A204.1 (cell line): ENCODE results near the gene GNA14.
"Not testable (repeated sequence)": the region's sequence is repeated elsewhere in the genome, so short reads cannot be mapped to it uniquely, and the experiment has no call there.

ENCODE experiments used
- FAIRE-seq: peaks from 2 replicates; lab custom pipeline; 2012; peaks lifted over from hg19 to GRCh38; lab: Jason Lieb, UNC

GNA14 gene

GRCh38 chr9:77532607-77533006 is 115.5 kb downstream of the GNA14 start:
- no peak for FAIRE-seq

DNA sequence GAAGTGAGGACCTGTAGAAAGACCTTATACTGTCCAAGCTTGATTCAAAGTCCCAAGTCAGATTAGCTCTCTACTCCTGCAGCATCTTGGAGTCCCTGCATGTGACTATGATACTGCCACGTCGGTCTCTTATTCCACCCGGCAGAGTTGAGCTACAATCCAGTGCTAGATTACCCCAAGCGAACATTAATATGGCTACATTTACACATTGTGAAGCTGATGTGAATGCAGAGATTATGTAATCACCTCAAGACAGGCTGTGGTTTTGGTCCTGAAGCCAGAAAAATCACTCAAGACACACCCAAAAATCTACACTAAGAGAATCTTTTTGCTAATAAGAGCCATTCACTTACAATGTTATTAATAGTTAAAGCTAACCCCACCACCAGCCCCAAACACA is 116.7 kb downstream of the GNA14 start:
- no peak for FAIRE-seq

DNA sequence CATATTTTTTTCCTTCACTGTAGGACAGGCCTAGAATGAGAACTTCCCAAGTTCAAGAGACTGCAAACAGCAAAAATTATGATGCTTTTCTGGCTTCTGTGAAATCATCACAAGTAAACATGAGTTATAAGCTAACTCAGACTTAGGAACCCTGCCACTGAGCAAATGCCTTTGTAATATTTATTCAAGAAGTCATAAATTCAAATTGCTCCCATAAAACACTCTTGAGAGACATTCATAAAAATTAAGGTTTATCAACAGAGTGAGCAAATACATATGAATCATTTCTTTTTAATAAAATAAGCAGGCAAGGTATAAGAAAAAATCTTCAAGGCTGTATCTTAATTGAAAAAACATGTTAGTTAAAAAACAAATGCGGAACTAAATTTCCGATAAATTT is 124.2 kb downstream of the GNA14 start:
- FAIRE-seq: no peak

GRCh38 chr9:77521091-77521490 is 127.0 kb downstream of the GNA14 start:
- no peak for FAIRE-seq

DNA sequence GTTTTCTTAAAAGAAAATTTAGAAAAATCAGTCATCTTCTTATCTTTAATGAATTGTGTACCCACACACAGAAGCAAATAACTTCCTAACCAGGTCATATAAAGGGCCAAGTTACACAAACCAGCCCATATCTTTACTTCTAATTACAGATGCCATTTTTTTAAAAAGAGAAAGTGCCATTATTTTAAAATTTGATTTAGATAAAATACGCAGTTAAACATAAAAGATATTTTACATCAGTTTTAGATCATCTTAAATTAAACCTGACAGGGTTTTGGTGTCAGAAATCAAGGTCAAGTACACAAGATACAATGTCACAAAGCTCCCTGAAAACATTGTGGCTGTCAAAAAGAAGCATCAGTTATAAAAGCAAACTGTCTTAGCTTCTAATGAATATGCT is 129.4 kb downstream of the GNA14 start:
- FAIRE-seq: no peak

DNA sequence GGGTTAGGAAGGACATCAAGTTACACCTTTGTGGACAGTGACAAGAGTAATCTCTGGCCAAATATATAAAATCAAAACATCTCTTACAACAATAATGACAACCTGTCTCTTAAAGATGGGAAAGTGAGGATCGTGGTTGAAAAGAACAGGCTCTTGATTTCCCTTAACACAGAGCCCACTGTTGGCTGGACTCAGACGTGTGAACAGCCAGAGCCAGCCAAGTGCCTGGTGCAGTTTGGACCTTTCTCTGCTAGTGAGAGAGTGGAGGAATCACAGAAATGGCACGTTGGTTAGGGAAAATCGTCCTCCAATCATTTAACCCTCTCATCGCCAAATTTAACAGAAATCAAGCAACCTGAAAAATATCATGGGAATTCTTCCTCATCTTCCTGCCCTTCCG is 131.3 kb downstream of the GNA14 start:
- FAIRE-seq: no peak

DNA sequence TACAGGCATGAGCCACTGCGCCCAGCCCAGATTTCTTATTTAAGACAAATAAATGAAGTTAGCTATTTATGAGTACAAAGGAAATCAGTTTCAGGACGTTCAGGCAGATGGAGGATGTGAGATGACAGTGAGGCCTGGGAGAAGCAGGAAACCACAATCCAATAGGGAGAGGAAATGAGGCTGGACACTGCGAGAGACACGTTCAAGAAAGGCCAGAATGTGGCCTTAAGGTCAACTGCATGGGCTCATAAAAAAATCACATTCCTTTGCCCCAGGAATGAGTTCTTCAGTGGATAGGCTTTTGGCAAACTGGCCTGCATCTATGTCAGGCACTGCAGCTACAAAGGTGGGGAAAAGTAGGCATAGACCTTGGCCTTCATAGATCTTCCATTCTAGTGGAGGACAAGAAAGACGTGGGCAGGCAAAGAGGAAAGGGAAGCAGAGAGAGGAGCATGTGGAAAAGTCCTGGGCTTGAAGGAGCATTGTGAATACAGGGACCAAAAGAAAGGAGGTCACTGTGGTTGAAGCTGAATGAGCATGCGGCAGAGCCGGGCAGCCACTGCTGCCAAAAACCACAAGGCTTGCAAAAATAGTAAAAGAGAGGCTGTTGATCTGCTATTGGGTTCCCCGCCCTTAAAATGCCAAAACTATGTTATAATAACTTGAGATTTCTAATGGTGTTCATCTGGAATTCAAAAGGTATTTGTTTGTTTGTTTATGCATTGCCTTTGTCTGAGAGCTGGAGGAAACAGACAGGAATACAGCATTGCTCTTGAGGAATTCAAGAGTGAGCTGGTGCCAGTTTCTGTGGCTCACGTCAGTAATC is 133.0 kb downstream of the GNA14 start:
- no peak for FAIRE-seq

- no peak for FAIRE-seq
These were observed 134.7 kb downstream of the GNA14 start for GRCh38 chr9:77513457-77513856.

GRCh38 chr9:77512876-77513275 is 135.2 kb downstream of the GNA14 start:
- FAIRE-seq: no peak

DNA sequence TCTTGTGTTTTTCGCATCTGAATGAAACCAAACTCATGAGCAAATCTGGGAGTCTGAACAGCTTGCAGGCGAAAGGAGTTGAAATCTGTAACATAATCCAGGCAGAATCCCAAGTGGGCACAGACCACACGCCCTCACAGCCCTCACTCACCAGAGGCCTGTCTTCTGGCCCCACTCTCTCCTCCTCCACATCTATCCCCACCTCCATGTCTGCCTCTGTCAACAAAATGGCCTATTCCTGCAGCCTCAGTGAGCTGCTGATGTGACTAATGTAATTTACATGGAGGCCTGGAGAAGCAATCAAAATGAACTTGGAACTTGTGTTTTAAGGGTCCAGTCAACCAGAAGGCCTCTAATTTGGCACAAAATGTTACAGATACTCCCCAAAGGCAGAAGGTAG is 136.6 kb downstream of the GNA14 start:
- FAIRE-seq: no peak

DNA sequence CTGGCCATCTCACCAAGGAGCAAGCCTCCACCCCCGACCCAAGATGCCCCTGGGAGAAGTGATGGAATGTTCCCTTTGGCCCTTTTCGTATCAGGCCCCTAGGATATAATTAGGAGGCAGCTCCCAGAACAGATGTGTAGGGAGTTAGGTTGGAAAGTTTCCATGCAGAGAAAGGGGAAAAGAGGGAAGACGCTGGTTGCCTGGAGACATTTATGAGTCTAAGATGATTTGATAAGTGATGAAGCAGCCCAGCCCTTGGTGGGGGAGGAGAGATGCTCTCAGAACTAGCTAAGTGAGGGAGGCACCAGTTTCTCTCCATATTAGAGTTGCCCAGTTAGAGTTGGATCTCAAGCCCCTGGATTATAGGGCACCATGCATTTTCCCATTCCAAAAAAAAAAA is 137.5 kb downstream of the GNA14 start:
- no peak for FAIRE-seq

GRCh38 chr9:77508396-77508795 is 139.7 kb downstream of the GNA14 start:
- FAIRE-seq: no peak

DNA sequence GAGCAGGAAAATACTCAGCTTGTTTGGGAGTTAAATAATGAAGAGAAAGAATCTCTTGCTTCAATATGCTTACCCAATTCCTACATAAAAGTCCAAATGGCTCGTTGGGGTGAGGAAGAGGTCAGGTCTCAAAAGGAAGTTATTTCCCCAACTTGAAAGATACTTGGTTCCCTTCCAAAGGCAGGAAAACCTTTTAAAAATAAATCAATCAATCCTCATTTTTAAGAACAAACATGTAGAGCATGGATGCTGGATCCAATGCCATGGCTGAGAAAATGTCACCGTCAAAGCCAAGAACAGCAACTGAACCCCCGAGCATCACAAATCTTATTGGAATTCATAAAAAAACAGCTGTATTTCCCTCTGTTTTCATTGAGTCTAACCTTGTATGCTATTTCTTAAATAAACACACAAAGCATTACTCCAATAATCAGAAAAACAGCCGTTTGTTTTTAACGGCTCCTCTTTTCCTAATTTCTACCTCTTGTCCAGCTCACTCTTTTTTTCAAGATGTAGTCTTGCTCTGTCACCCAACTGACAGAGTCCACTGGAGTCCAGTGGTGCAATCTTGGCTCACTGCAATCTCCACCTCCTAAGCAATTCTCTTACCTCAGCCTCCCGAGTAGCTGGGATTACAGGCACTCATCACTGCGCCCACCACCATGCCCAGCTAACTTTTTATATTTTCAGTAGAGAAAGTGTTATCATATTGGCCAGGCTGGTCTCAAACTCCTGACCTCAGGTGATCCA is 140.7 kb downstream of the GNA14 start:
- FAIRE-seq: no peak

- FAIRE-seq: no peak
These were observed 142.9 kb downstream of the GNA14 start for GRCh38 chr9:77505232-77505631.

DNA sequence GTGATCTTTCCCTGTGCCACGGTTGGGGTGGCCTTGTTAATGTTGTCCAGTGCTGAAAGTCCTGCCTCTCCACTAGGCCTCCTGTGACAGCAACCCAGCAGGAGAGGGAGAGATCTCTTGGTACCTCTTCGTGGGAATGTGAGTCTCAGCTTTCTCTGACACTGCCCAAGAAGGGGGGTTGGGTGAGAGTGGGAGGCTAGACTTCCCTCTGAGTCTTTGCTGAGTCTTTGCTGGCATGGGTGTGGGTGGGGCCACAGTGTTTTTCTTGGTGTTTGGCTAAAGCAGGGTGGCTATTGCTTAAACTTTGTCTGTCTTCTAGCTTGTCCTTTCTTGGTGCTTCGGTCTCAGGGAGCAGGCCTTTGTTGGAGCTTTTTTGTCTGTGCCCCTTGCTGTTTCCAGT is 145.6 kb downstream of the GNA14 start:
- FAIRE-seq: no peak

DNA sequence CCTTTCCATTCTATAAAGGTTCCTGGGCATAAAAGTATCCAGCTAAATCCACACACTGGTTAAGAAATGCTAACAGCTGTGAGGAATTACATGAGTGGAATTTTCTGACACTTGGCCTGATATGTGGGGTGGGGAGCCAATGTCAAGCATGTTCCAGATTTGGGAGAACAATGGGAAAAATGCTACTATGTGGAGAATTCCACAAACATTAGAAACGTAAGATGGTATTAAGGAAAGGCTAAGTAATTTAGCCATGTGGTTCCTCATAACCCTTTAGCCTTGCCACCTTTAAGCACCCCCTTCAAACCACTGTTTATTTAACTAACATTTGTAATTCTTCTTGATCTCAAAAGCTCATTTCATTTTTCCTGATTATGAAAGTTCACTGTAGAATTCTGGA is 149.2 kb downstream of the GNA14 start:
- no peak for FAIRE-seq

DNA sequence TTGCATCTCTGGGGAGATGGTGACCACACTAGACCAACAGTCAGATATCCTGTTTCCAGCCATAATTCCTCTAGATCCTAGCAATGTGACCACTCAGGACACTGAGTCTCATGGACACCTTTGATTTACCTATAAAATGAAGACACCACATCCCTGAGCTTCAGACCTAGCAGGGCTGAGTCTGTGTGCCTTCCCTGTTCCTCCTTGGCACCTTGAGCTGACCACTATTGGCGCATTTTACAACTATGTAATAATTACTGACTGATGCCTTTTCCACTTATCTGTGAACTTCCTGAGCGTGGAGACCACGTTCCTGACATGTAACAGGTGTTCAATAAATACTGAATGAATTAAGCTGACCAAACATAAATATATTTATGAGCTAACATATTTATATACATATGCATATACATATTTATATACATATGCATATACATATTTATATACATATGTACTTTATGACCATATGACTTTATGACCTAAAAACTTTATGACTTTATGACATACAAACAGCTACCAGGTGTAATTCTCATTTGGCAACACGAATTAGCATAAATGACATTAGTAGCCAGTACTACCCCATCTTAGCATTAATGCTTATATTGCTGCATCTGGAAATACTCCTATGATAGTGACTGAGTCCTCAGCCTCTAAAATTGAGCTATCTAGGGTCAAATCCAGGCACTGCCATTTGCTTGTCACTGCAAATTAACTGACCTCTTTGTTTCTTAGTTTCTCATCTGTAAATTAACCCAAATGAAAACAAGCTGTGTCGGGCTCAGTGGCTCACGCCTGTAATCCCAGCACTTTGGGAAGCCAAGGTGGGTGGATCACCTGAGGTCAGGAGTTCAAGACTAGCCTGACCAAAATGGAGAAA is 150.6 kb downstream of the GNA14 start:
- no peak for FAIRE-seq

DNA sequence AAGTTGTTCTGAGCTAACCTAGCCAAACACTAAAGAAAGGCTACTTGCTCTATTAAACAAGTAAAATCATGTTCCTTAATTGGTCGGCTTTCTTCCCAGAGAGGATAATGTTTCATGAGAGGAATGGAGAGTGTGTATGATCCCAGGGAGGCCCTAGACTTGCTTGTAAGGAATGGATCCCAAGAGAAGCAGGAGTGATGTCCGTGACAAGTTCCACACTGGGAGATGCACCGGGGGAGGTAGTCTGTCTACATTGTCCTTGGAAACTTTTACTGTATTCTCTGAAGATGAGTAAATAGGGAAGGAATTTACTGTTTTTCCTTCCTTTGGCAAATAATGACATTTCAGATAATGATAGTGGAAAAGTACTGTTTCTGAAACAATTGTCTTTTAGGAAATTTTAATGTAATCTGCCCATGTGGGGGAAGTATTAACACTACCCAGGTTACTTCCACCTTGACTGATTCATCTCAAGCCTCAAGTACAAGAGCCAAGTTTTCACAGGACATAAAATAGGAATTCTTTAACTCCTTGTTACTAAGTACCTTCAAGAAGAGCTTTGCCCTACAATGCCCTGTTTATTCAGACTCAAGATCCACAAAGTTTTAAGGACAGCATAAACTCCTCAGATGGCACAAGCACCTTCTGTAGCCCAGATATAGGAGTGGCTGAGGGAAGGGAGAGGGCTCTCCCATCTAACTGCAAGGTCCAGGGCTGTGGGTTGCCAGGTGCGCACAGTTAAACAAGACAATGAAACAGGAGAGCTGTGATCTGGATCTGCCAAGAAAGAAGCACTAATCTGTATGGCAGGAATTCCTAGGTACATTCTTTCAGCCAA is 152.1 kb downstream of the GNA14 start:
- FAIRE-seq: no peak

DNA sequence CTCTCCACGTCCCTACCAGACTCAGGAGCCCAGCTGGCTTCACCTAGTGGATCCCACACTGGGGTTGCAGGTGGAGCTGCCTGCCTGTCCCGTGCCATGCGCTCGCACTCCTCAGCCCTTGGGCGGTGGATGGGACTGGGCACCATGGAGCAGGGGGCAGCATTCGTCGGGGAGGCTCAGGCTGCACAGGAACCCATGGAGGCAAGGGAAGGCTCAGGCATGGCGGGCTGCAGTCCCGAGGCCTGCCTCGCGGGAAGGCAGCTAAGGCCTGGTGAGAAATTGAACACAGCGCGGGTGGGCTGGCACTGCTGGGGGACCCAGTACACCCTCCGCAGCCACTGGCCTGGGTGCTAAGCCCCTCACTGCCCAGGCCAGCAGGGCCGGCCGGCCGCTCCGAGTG is 157.8 kb downstream of the GNA14 start:
- not testable (repeated sequence) for FAIRE-seq

DNA sequence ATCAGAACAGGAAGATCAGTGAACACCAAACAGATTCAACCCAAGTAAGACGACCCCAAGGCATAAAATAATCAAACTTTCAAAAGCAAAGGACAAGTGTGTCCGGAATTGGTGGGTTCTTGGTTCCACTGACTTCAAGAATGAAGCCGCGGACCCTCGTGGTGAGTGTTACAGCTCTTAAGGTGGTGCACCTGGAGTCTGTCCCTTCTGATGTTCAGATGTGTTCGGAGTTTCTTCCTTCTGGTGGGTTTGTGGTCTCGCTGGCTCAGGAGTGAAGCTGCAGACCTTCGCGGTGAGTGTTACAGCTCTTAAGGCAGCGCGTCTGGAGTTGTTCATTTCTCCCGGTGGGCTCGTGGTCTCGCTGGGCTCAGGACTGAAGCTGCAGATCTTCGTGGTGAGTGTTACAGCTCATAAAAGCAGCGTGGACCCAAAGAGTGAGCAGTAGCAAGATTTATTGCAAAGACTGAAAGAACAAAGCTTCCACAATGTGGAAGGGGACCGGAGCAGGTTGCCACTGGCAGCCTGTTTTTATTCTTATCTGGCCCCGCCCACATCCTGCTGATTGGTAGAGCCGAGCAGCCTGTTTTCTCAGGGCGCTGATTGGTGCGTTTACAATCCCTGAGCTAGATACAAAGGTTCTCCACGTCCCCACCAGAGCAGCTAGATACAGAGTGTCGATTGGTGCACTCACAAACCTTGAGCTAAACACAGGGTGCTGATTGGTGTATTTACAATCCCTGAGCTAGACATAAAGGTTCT is 158.5 kb downstream of the GNA14 start:
- FAIRE-seq: not testable (repeated sequence)
